DOHH2 (cell line): ENCODE data around the gene LTB4R2.

Experiments used
- H3F3A ChIP-seq: fragments of 200-600 bp; sonication (generic), shearing (Covaris generic); 2 replicates; pipeline ENCODE4 v1.6.0; 2016; ENCODE audit warnings: antibody characterized with exemption, mild to moderate bottlenecking; ENCODE audit not compliant: control insufficient read depth, insufficient read depth
- H3K27ac ChIP-seq: fragments of 200-600 bp; sonication (generic); 2 replicates; pipeline ENCODE4 v1.5.1; 2014; ENCODE audit warnings: low read depth, mild to moderate bottlenecking, low read length, moderate library complexity
- H3K27me3 ChIP-seq: fragments of 200-600 bp; sonication (generic); 2 replicates; pipeline ENCODE4 v1.6.1; 2014; ENCODE audit warnings: mild to moderate bottlenecking, low read length, mixed read lengths; ENCODE audit not compliant: control insufficient read depth
- H3K36me3 ChIP-seq: fragments of 200-600 bp; sonication (generic); 2 replicates; pipeline ENCODE4 v1.6.1; 2014; ENCODE audit warnings: mild to moderate bottlenecking, low read length, moderate library complexity, mixed read lengths; ENCODE audit not compliant: control insufficient read depth
- H3K4me1 ChIP-seq: fragments of 200-600 bp; sonication (generic); 2 replicates; pipeline ENCODE4 v1.6.1; 2014; ENCODE audit warnings: mild to moderate bottlenecking, low read length, mixed read lengths; ENCODE audit not compliant: control insufficient read depth
- H3K4me2 ChIP-seq: fragments of 200-600 bp; sonication (generic); 2 replicates; pipeline ENCODE4 v1.6.0; 2014; ENCODE audit warnings: mild to moderate bottlenecking, low read length, moderate library complexity
- H3K4me3 ChIP-seq: fragments of 200-600 bp; sonication (generic); 2 replicates; pipeline ENCODE4 v1.5.1; 2014; ENCODE audit warnings: mild to moderate bottlenecking, low read length, mixed read lengths
- H3K79me2 ChIP-seq: fragments of 200-600 bp; sonication (generic); 2 replicates; pipeline ENCODE4 v1.6.1; 2014; ENCODE audit warnings: mild to moderate bottlenecking, low read length, mixed read lengths; ENCODE audit not compliant: control insufficient read depth
- H3K9me2 ChIP-seq: fragments of 200-600 bp; sonication (generic); replicated peaks from 2 replicates; pipeline ENCODE4 v1.6.1; 2014; ENCODE audit warnings: mild to moderate bottlenecking, low read length, mixed read lengths; ENCODE audit not compliant: control insufficient read depth
- H3K9me3 ChIP-seq: fragments of 200-600 bp; sonication (generic); 2 replicates; pipeline ENCODE4 v1.6.1; 2014; ENCODE audit warnings: antibody characterized with exemption, low read length, mixed read lengths; ENCODE audit not compliant: control insufficient read depth, insufficient read depth
- H4K20me1 ChIP-seq: fragments of 200-600 bp; sonication (generic); 2 replicates; pipeline ENCODE4 v1.6.0; 2014; ENCODE audit warnings: low read depth, mild to moderate bottlenecking, antibody characterized with exemption, low read length, moderate library complexity; ENCODE audit not compliant: control insufficient read depth, insufficient read depth
- CTCF ChIP-seq: fragments of 200-600 bp; sonication (generic); IDR thresholded peaks from one replicate; pipeline ENCODE4 v1.5.1; 2014; ENCODE audit warnings: antibody characterized with exemption, mild to moderate bottlenecking, low read depth, low read length; ENCODE audit not compliant: poor library complexity, severe bottlenecking
- EZH2phosphoT487 ChIP-seq: fragments of 200-600 bp; sonication (generic); IDR thresholded peaks from 2 replicates; pipeline ENCODE4 v1.6.1; 2017; ENCODE audit warnings: borderline replicate concordance, mild to moderate bottlenecking, antibody characterized with exemption, low read length, moderate library complexity, mixed read lengths

Gene LTB4R2

DNA sequence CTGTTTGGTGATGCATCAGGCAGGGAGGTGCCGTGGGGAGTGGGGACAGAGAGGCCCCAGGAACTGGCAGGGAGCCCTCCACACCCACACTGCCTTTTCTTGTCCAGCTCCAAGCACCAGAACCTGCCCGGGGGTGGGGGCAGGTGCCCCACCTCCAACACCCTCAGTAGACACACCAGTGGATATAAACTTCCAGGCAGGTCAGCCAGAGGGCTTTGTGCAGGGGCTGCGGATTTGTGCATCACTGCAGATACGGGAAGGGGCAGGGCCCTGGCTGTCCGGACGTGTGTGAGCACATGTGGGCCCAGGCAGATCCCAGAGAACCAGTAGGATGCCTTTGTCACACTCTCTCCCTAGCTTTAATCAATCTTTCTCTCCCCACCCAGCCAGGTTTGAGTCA is 45.6 kb upstream of the LTB4R2 start:
- no peaks in the 10 kb centered on the region for H3K79me2 ChIP-seq
- TF ChIP-seq CTCF (no peak), EZH2phosphoT487 (no peak)
- no peaks in the 10 kb centered on the region for H3F3A ChIP-seq
- no peaks in the 10 kb centered on the region for H3K36me3 ChIP-seq
- no peak overlapping the region for H3K4me2 ChIP-seq
- no peak overlapping the region for H3K27ac ChIP-seq
- H4K20me1 ChIP-seq = no peaks in the 10 kb centered on the region
- H3K27me3 ChIP-seq = no peaks in the 10 kb centered on the region
- H3K9me3 ChIP-seq = no peaks in the 10 kb centered on the region
- no peak overlapping the region for H3K4me3 ChIP-seq
- no peaks in the 10 kb centered on the region for H3K9me2 ChIP-seq
- no peaks in the 10 kb centered on the region for H3K4me1 ChIP-seq

- H4K20me1 ChIP-seq = no peaks in the 10 kb centered on the region
- H3K9me2 ChIP-seq = no peaks in the 10 kb centered on the region
- no peaks in the 10 kb centered on the region for H3K79me2 ChIP-seq
- H3K27me3 ChIP-seq = no peaks in the 10 kb centered on the region
- no peak overlapping the region for H3K4me3 ChIP-seq
- TF ChIP-seq EZH2phosphoT487 (no peak), CTCF (no peak)
- H3K27ac ChIP-seq = no peak overlapping the region
- H3K4me2 ChIP-seq = no peak overlapping the region
- peaks cover 8% of the 10 kb centered on the region for H3K4me1 ChIP-seq
- no peaks in the 10 kb centered on the region for H3K36me3 ChIP-seq
- H3F3A ChIP-seq = no peaks in the 10 kb centered on the region
- no peaks in the 10 kb centered on the region for H3K9me3 ChIP-seq
These were observed 43.3 kb upstream of the LTB4R2 start for GRCh38 chr14:24266344-24267244.

GRCh38 chr14:24267516-24267915 is 42.4 kb upstream of the LTB4R2 start:
- Histone ChIP-seq H3K36me3 (no peaks in the 10 kb centered on the region), H3K4me2 (no peak overlapping the region), H4K20me1 (no peaks in the 10 kb centered on the region), H3K9me3 (no peaks in the 10 kb centered on the region), H3K4me1 (peaks cover 17% of the 10 kb centered on the region), H3K4me3 (no peak overlapping the region), H3K79me2 (peaks cover 4% of the 10 kb centered on the region), H3K27me3 (no peaks in the 10 kb centered on the region), H3K27ac (no peak overlapping the region), H3K9me2 (no peaks in the 10 kb centered on the region), H3F3A (peaks cover 2% of the 10 kb centered on the region; the same call in 1 of the 2 replicates)
- no peak for TF ChIP-seq EZH2phosphoT487
- no peak for TF ChIP-seq CTCF
